Measurements from ENCODE around the gene HPDL.
A peak's percentile ranks its signal among the peaks of the same experiment; 100 is the strongest.

HPDL gene

DNA sequence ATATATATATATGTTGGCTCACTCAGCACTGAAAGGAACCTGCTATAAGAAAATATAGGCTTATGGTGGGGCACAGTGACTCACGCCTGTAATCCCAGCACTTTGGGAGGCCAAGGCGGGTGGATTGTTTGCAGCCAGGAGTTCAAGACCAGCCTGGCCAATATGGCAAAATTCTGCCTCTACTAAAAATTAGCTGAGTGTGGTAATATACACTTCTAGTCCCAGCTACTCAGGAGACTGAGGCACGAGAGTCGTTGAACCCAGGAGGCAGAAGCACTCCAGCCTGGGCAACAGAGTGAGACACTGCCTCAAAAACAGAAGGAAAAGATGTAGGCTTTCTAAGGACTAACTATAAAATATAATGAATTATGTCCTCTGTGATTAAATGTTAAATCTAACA, 28.1 kb downstream of the HPDL start:
- DNase-seq, result no peak

DNA sequence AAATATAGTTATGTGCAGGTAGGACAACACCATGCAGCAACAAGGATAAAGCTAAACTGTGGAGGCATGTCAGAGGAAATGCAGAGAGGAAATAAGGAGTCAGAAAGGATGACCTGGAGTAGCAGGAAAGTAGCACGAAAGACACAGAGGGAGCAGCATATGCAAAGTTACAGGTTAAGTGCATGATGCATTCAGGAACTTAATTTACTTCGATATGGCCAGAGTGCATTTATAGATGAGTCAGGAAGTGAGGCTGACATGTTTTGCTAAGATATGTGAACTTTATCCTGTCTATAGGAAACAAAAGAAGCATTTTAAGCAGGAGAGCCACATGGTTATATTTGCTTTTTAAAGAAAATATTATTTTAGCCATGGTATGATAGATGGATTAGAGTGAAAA, 29.0 kb downstream of the HPDL start:
- DNase-seq, result no peak

DNA sequence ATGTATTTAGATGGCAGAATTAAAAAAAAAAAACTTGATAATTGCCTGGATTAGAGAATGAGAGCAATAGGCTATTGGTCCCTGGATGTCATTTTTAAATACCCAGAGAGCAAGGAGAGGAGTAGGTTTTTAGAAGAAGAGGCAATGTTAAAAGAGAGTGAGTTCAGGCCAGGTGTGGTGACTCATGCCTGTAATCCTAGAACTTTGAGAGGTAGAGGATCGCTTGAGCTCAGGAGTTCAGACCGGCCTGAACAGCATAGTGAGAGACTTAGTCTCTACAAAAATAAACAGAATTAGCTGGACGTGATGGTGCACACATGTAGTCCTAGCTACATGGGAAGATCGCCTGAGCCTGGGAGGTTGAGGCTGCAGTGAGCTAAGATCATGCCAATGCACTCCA, 29.5 kb downstream of the HPDL start:
- peak in 1 of 2 experiments; percentile 6 for DNase-seq

DNA sequence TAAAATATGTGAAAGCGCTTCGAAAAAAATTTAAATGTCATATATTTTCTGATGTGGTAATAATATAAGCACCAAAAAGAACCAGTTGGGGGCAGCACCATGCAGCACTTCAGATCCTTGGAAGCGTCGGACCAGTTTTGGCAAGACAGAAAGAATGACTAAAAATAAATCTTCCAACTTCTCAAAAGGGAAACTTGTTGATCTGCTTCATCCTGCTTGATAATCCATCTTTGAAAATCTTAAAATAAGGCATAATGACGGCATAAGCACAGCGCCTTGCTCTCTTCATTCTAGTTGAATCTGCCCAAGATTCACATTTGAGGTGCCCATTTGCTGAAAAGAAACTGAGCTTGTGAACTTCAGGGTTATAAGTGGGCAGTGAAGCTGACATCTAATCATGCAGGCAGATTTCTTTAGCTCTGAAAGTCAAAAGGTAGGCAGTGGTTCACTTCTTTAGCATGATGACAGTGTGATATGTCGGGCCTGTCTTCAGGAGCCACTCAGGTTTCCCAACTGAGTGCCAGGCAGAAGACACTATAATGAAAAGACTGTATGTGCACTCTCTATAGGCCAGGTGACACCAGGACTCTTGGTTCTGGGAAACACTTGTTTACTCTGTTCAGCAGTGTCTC, 33.3 kb downstream of the HPDL start:
- DNase-seq, result peak; percentile 23 to 51

GRCh38 chr1:45360981-45361380, 34.3 kb downstream of the HPDL start:
- DNase-seq, result peak; percentile 67 to 84

DNA sequence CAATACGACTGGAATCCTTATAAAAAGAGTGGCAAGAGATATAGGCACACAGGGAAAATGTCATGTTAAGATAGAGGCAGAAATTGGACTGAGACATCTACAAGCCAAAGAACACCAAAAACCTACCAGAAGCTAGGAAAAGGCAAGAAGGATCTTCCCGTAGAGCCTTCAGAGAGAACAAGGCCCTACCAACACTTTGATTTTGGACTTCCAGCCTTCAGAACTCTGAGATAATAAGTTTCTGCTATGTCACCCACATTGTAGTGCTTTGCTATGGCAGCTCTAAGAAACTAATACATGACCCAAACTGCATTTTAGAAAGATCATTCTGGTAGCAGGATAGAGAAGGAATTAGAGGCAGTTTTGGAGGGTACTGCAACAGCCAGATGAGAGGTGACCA, 37.6 kb downstream of the HPDL start:
- no peak for DNase-seq

- DNase-seq, result no peak
These were observed 38.4 kb downstream of the HPDL start for GRCh38 chr1:45365051-45365450.

DNA sequence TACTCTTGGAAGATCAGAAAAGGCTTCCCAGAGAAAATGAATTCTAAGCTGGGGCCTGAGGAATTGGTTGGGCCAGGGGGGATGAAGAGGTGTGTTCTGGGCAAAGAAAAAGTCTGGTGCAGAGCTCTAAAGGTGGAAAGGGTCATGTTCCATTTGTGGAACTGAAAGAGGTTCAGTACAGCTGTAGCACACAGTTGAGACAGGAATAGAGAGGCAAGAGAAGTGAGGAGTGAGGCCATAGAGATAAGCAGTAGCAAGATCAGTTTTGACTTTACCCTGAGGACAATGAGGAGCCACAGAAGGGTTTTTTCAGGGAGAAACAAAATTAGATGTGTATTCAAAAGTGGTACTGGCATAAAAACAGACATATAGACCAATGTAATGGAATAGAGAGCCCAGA, 43.9 kb downstream of the HPDL start:
- DNase-seq, result no peak

GRCh38 chr1:45373573-45373972, 46.9 kb downstream of the HPDL start:
- DNase-seq, result no peak

GRCh38 chr1:45375104-45376090, 48.7 kb downstream of the HPDL start:
- no peak for DNase-seq

GRCh38 chr1:45378184-45378583, 51.5 kb downstream of the HPDL start:
- no peak for DNase-seq

Measured in SHP77 (cell line).